GM19468 (cell line): ENCODE results near the gene GSG1.

Source experiments
- ATAC-seq: cut with Tn5 transposase; IDR thresholded peaks from one replicate; pipeline ENCODE4 v1.9.1; 2021; ENCODE audit warnings: mild to moderate bottlenecking, moderate library complexity, moderate number of reproducible peaks; ENCODE audit not compliant: unreplicated experiment; ENCODE audit errors: extremely low read depth

Gene GSG1

GRCh38 chr12:13121568-13121967, 18.1 kb upstream of the GSG1 start:
- ATAC-seq = no peak

- ATAC-seq = no peak
These were observed 16.9 kb upstream of the GSG1 start for GRCh38 chr12:13120413-13120812.

- no peak for ATAC-seq
These were observed 16.4 kb upstream of the GSG1 start for GRCh38 chr12:13119826-13120225.

GRCh38 chr12:13117029-13117428, 13.6 kb upstream of the GSG1 start:
- ATAC-seq = no peak

- no peak for ATAC-seq
These were observed 12.8 kb upstream of the GSG1 start for GRCh38 chr12:13116259-13116658.

GRCh38 chr12:13114251-13115052, 11.0 kb upstream of the GSG1 start:
- no peak for ATAC-seq

- no peak for ATAC-seq
These were observed 9.5 kb upstream of the GSG1 start for GRCh38 chr12:13112968-13113367.

GRCh38 chr12:13106666-13107065, 3.2 kb upstream of the GSG1 start:
- no peak for ATAC-seq

- ATAC-seq = no peak
These were observed 2.3 kb upstream of the GSG1 start for GRCh38 chr12:13105781-13106180.

- no peak for ATAC-seq
These were observed 942 bp upstream of the GSG1 start for GRCh38 chr12:13104409-13104808.

- ATAC-seq = no peak
These were observed 839 bp downstream of the GSG1 start for GRCh38 chr12:13102461-13103195.

- ATAC-seq = no peak
These were observed 1.6 kb downstream of the GSG1 start for GRCh38 chr12:13101821-13102375.

GRCh38 chr12:13100882-13101769, 2.3 kb downstream of the GSG1 start:
- peak; percentile 60 for ATAC-seq

- no peak for ATAC-seq
These were observed 2.9 kb downstream of the GSG1 start for GRCh38 chr12:13100605-13100881.

- no peak for ATAC-seq
These were observed 3.4 kb downstream of the GSG1 start for GRCh38 chr12:13099844-13100604.

GRCh38 chr12:13099066-13099843, 4.2 kb downstream of the GSG1 start:
- ATAC-seq = no peak

GRCh38 chr12:13097491-13098011, 5.9 kb downstream of the GSG1 start:
- no peak for ATAC-seq

- no peak for ATAC-seq
These were observed 8.0 kb downstream of the GSG1 start for GRCh38 chr12:13095266-13095995.
